Epithelial cell of esophagus (primary cell): ENCODE measurements around the gene SPACA4.

Experiments
- DNase-seq: peaks from one replicate; pipeline ENCODE4 v3.0.0; 2010; ENCODE audit warnings: low read depth
- H3K4me3 ChIP-seq: 2 replicates; pipeline ENCODE4 v1.5.1; 2011; ENCODE audit warnings: mild to moderate bottlenecking, low read length, control low read depth
- TF ChIP-seq, protein P1 (sequence below): IDR thresholded peaks from 2 replicates; pipeline ENCODE4 v1.5.1; 2011; ENCODE audit warnings: low read depth, mild to moderate bottlenecking, low read length, control low read depth, inconsistent platforms; ENCODE audit not compliant: insufficient read depth; ENCODE audit errors: missing control alignments

The SPACA4 gene

DNA sequence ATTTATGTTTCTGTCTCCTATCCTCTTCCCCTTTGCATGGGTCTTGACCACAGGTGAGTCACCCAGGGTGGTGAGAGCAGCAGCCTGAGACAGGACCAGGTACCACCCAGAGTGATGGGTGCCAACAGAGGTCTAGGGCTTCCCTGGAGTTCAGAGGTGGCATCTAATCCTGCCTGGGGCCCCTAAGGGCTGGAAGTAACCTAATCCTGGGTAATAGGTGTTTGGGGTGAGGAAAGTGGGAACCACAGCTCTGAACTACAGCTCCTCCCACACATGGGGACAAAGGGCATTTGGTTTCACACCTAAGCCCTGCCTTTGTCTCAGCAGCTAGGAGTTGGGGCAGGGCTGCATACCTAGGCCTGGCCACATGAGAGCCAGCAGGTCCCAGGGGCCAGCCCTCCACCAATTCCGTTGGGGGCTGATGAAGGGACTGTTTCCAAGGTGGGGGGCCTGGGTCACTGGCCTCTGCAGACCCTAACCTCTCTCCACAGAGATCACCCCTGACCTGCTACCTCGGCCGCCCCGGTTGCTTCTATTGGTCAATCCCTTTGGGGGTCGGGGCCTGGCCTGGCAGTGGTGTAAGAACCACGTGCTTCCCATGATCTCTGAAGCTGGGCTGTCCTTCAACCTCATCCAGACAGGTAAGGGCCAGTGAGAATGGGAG lies 20.8 kb downstream of the SPACA4 start:
- no peak overlapping the region for H3K4me3 ChIP-seq
- TF ChIP-seq, protein P1, sequence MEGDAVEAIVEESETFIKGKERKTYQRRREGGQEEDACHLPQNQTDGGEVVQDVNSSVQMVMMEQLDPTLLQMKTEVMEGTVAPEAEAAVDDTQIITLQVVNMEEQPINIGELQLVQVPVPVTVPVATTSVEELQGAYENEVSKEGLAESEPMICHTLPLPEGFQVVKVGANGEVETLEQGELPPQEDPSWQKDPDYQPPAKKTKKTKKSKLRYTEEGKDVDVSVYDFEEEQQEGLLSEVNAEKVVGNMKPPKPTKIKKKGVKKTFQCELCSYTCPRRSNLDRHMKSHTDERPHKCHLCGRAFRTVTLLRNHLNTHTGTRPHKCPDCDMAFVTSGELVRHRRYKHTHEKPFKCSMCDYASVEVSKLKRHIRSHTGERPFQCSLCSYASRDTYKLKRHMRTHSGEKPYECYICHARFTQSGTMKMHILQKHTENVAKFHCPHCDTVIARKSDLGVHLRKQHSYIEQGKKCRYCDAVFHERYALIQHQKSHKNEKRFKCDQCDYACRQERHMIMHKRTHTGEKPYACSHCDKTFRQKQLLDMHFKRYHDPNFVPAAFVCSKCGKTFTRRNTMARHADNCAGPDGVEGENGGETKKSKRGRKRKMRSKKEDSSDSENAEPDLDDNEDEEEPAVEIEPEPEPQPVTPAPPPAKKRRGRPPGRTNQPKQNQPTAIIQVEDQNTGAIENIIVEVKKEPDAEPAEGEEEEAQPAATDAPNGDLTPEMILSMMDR, result no peak
- peak; percentile 37 for DNase-seq

DNA sequence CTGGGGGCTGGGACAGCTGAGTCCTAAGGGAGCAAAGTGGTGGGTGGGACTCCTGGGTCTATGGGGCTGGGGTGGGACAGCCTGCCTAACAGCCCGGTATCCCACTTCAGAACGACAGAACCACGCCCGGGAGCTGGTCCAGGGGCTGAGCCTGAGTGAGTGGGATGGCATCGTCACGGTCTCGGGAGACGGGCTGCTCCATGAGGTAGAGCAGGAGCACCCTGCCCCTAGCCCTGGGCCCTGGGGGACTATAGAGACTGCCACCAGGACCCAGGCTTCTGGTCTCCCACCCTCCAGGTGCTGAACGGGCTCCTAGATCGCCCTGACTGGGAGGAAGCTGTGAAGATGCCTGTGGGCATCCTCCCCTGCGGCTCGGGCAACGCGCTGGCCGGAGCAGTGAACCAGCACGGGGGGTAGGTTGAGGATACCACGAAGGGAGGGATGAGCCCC lies 21.3 kb downstream of the SPACA4 start:
- no peak overlapping the region for H3K4me3 ChIP-seq
- no peak for DNase-seq
- TF ChIP-seq, protein P1, result no peak

DNA sequence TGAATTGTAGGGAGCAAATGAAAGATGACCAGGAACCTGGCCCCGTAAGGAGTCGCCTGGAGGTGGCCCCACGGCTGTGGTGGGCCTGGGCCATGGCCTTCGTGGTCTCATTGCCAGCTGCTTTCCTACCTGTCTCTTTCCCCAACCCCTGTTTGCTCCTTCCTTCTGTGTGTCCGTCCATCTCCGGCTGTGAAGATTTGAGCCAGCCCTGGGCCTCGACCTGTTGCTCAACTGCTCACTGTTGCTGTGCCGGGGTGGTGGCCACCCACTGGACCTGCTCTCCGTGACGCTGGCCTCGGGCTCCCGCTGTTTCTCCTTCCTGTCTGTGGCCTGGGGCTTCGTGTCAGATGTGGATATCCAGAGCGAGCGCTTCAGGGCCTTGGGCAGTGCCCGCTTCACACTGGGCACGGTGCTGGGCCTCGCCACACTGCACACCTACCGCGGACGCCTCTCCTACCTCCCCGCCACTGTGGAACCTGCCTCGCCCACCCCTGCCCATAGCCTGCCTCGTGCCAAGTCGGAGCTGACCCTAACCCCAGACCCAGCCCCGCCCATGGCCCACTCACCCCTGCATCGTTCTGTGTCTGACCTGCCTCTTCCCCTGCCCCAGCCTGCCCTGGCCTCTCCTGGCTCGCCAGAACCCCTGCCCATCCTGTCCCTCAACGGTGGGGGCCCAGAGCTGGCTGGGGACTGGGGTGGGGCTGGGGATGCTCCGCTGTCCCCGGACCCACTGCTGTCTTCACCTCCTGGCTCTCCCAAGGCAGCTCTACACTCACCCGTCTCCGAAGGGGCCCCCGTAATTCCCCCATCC lies 22.1 kb downstream of the SPACA4 start:
- H3K4me3 ChIP-seq, result no peak overlapping the region
- TF ChIP-seq, protein P1, result no peak
- no peak for DNase-seq

DNA sequence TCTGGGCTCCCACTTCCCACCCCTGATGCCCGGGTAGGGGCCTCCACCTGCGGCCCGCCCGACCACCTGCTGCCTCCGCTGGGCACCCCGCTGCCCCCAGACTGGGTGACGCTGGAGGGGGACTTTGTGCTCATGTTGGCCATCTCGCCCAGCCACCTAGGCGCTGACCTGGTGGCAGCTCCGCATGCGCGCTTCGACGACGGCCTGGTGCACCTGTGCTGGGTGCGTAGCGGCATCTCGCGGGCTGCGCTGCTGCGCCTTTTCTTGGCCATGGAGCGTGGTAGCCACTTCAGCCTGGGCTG lies 22.7 kb downstream of the SPACA4 start:
- no peak overlapping the region for H3K4me3 ChIP-seq
- TF ChIP-seq, protein P1, result no peak
- no peak for DNase-seq

DNA sequence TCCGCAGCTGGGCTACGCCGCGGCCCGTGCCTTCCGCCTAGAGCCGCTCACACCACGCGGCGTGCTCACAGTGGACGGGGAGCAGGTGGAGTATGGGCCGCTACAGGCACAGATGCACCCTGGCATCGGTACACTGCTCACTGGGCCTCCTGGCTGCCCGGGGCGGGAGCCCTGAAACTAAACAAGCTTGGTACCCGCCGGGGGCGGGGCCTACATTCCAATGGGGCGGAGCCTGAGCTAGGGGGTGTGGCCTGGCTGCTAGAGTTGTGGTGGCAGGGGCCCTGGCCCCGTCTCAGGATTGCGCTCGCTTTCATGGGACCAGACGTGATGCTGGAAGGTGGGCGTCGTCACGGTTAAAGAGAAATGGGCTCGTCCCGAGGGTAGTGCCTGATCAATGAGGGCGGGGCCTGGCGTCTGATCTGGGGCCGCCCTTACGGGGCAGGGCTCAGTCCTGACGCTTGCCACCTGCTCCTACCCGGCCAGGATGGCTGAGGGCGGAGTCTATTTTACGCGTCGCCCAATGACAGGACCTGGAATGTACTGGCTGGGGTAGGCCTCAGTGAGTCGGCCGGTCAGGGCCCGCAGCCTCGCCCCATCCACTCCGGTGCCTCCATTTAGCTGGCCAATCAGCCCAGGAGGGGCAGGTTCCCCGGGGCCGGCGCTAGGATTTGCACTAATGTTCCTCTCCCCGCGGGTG lies 23.2 kb downstream of the SPACA4 start:
- TF ChIP-seq, protein P1, result no peak
- DNase-seq, result peak; percentile 59
- H3K4me3 ChIP-seq, result no peak overlapping the region

DNA sequence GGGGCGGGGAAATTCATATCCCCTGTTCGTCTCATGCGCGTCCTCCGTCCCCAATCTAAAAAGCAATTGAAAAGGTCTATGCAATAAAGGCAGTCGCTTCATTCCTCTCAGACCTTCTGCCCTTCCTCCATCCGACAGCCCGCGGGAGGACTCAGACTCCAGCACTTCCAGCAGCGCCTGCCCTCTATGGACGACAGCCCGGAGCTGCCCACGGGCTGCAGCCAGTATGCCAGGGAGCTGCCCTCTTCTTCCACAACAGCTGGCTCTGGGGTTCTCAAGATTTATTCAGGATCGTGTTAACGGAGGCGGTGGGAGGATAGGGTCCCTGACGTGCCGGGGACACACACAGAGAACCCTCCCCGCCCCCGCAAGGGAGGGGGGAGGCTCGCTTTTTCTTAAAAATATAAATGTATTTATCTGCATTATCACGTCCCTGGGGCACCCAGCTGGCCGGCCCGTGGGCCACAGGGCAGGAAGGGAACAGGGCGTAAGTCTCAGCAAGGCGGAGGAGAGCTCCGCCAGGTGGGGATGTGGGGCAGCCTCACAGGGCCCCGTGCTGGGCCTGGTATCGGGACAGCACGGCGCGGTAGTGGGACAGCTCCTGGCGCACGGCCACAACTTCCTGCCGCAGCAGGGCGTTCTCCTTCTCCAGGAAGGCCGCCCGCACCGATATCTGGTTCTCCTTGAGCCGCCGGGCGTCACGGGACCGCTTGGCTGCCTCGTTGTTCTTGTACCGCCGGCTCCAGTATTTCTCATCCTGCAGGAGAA lies 23.9 kb downstream of the SPACA4 start:
- TF ChIP-seq, protein P1, result peak; percentile 1
- peak; percentile 37 for DNase-seq
- H3K4me3 ChIP-seq, result no peak overlapping the region
